Gastroesophageal sphincter (tissue), 4 donors: ENCODE data around the gene NAPSA. TPM values are rescaled to one million over a fixed set of nuclear protein-coding genes. Genes with fewer than 3 reads are reported as not detected.
"Not testable (repeated sequence)": the region's sequence is repeated elsewhere in the genome, so short reads cannot be mapped to it uniquely, and the experiment has no call there.

Experiments used
- ATAC-seq: fragments of 150-250 bp; one replicate; pipeline ENCODE4 v1.9.1; 2016; ENCODE audit warnings: mild to moderate bottlenecking, moderate library complexity
- H3K27ac ChIP-seq, 4 donors: fragments of 200-600 bp; sonication (generic) in 3 of 4; 1 replicate in 3 of 4; 2 replicates in 1 of 4; pipeline ENCODE4 v1.5.1; 2016 to 2019
- H3K27me3 ChIP-seq: fragments of 200-600 bp; sonication (generic); one replicate; pipeline ENCODE4 v1.5.1; 2019
- H3K36me3 ChIP-seq, 2 donors: fragments of 200-600 bp; sonication (generic); one replicate each; pipeline ENCODE4 v1.5.1; 2019; ENCODE audit warnings: control low read depth in 1 of 2
- H3K4me1 ChIP-seq, 3 donors: fragments of 200-600 bp; sonication (generic); 1 replicate in 2 of 3; 2 replicates in 1 of 3; pipeline ENCODE4 v1.5.1; 2016 to 2019; ENCODE audit warnings: control low read depth in 2 of 3
- H3K4me3 ChIP-seq, 2 donors: fragments of 200-600 bp; sonication (generic); one replicate each; pipeline ENCODE4 v1.5.1; 2019; ENCODE audit warnings: mild to moderate bottlenecking in 1 of 2, moderate library complexity in 1 of 2
- H3K9me3 ChIP-seq, 3 donors: fragments of 200-600 bp; sonication (generic); one replicate each; pipeline ENCODE4 v1.5.1; 2017 to 2019; ENCODE audit warnings: control low read depth in 2 of 3
- CTCF ChIP-seq, 4 experiments: fragments of 200-600 bp in 2 of 4; fragments of 450-650 bp in 2 of 4; sonication (generic) in 1 of 4; IDR thresholded peaks; one replicate each; pipeline ENCODE4 v1.5.1; 2017 to 2019; ENCODE audit warnings: antibody characterized with exemption in 4 of 4, mild to moderate bottlenecking in 2 of 4, moderate library complexity in 2 of 4
- EP300 ChIP-seq: sonication (generic); formaldehyde crosslinking; IDR thresholded peaks from one replicate; pipeline ENCODE4 v1.6.1; 2017; ENCODE audit warnings: antibody characterized with exemption, mild to moderate bottlenecking
- POLR2A ChIP-seq, 2 donors: fragments of 450-650 bp; IDR thresholded peaks; one replicate each; pipeline ENCODE4 v1.6.1; 2017; ENCODE audit warnings: antibody characterized with exemption in 2 of 2, mild to moderate bottlenecking in 2 of 2, moderate library complexity in 1 of 2
- POLR2AphosphoS5 ChIP-seq: sonication (generic); formaldehyde crosslinking; IDR thresholded peaks from one replicate; pipeline ENCODE4 v1.6.1; 2017; ENCODE audit warnings: antibody characterized with exemption
- WGBS, 2 donors: methylation state at CpG; one replicate each; pipeline ENCODE4 v1.1.5; 2018; ENCODE audit warnings: low coverage in 1 of 2; 5-methylcytosine and 5-hydroxymethylcytosine counted together
- total RNA-seq, 4 donors: library from RNA; depleted of rRNA; stranded (reverse); fragments of >200 nt; gene quantifications; one replicate each; pipeline ENCODE4 v1.1.0, GENCODE V29; 2016

NAPSA gene
- total RNA-seq, 4 donors from 2014 or later = 1.0 TPM; not detected in 3

DNA sequence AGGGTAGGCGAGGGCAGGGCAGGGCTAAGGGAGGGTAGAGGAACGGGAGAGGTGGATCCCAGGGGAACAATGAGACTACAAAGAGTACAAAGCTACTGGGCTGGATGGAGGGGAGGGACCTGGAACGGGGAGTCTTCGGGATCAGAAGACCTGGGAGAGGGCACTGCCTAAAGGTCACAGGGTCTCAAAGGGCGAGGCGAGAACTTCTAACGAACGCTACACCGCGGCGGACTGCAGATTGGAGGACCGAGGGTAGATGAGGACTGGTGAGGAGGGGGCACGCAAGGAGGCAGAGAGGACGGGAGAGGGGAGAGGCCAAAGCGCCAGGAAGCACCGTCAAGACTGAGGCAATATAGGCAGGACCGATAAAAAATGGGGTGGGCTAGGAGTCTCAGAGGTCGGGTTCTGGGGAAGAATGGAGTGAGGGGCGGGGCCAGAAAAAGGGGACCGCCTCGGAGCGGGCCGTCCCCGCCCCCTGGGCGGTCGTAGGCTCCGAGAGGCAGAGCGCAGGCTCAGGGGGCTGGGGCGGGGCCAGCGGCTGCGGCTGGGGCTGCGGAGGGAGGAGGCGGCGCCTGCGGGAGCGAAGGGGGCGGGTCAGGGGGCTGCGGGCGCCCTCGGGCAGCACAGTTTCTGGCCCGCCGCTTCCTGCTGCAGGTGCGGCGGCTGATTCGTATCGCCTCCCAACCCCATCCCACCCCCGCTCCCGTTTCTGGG is 34.9 kb downstream of the NAPSA start:
- H3K4me1 ChIP-seq = peaks cover 0 to 81% (median 25%) of the 10 kb centered on the region in 3 donors
- 2 to 4% methylated on average over 10 to 32 of the region's 48 CpGs for WGBS, 2 donors
- ATAC-seq = peak; percentile 30

DNA sequence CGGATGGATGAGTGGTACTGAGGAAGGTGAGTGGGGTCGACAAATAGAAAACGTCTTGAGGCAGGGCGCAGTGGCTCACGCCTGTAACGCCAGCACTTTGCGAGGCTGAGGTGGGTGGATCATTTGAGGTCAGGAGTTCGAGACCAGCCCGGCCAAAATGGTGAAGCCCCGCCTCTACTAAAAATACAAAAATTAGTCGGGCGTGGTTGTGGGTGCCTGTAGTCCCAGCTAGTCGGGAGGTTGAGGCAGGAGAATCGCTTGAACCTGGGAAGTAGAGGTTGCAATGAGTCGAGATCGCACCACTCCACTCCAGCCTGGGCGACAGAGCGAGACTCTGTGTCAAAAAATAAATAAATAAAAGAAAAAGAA is 35.5 kb downstream of the NAPSA start:
- 0 to 10% methylated on average over 7 to 18 of the region's 18 CpGs for WGBS, 2 donors
- Histone ChIP-seq H3K4me3 (peak overlapping the region in 1 of 2 donors; percentile 45), H3K4me1 (peaks cover 0 to 84% (median 25%) of the 10 kb centered on the region in 3 donors), H3K27me3 (peaks cover 91% of the 10 kb centered on the region), H3K27ac (peak overlapping the region in 3 of 4 donors; percentile 78 to 90 (median 83))
- not testable (repeated sequence) for H3K36me3 ChIP-seq, H3K9me3 ChIP-seq, ATAC-seq

More for the DNA sequence above, 34.9 kb downstream of the NAPSA start:
- Histone ChIP-seq H3K27ac (peak overlapping the region in 3 of 4 donors; percentile 78 to 83 (median 80)), H3K27me3 (peaks cover 95% of the 10 kb centered on the region), H3K36me3 (no peaks in the 10 kb centered on the region), H3K4me3 (peak overlapping the region; percentile 1 to 45), H3K9me3 (no peaks in the 10 kb centered on the region)
- no peak for TF ChIP-seq POLR2AphosphoS5

GRCh38 chr19:50329146-50329925 is 36.1 kb downstream of the NAPSA start, which contains the start of gene KCNC3:
Gene KCNC3 (minus strand): TSS chr19:50329377. CDS start chr19:50329082, 295 bp downstream.
- Histone ChIP-seq H3K9me3 (no peaks in the 10 kb centered on the region), H3K27ac (peak within 1 kb of the TSS in 3 of 4 donors; percentile 78 to 90 (median 83)), H3K27me3 (peaks cover 85% of the 10 kb centered on the region), H3K4me3 (peak within 1 kb of the TSS in 1 of 2 donors; percentile 49), H3K36me3 (no peaks in the 10 kb centered on the region), H3K4me1 (peaks cover 0 to 82% (median 25%) of the 10 kb centered on the region in 3 donors)
- peak; percentile 20 for TF ChIP-seq POLR2AphosphoS5
- peak in 1 of 2 donors; percentile 10 for TF ChIP-seq POLR2A (IDR thresholded peaks at IDR 0.05)
- no peak for TF ChIP-seq CTCF (IDR thresholded peaks at IDR 0.05)
- no peak for TF ChIP-seq EP300
- WGBS, 2 donors = 1 to 4% methylated on average over 10 to 25 of the region's 43 CpGs
- peak; percentile 91 for ATAC-seq

DNA sequence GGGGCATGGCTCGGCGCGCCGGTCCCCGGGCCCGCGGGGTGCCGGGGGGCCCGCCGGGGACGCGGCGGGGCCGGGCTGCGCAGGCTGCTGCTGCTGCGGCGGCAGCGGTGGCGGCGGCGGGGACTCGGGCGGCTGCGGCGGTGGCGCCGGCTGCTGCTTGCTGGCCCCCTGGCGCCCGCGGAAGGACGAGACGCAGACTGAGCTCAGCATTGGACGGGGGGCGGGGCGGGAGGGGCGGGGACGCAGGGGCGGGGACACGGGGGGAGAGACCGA is 36.6 kb downstream of the NAPSA start:
- H3K27me3 ChIP-seq = peaks cover 80% of the 10 kb centered on the region
- TF ChIP-seq POLR2AphosphoS5 = no peak
- no peak for TF ChIP-seq EP300
- TF ChIP-seq CTCF (IDR thresholded peaks at IDR 0.05) = peak in 2 of 4 experiments; percentile 0 to 29
- TF ChIP-seq POLR2A (IDR thresholded peaks at IDR 0.05) = no peak

GRCh38 chr19:50328224-50328872 is 37.1 kb downstream of the NAPSA start:
- H3K27me3 ChIP-seq = peaks cover 76% of the 10 kb centered on the region

More for the DNA sequence above, 36.6 kb downstream of the NAPSA start:
- ATAC-seq = no peak
- Histone ChIP-seq H3K27ac (peak overlapping the region in 1 of 4 donors; percentile 53), H3K9me3 (no peaks in the 10 kb centered on the region), H3K36me3 (no peaks in the 10 kb centered on the region), H3K4me3 (peak overlapping the region in 1 of 2 donors; percentile 49), H3K4me1 (peaks cover 0 to 76% (median 25%) of the 10 kb centered on the region in 3 donors)
- no CpG with 5 or more reads among the region's 40 CpGs for WGBS, 2 donors

More at GRCh38 chr19:50328224-50328872, 37.1 kb downstream of the NAPSA start:
- Histone ChIP-seq H3K27ac (peak overlapping the region in 2 of 4 donors; percentile 30 to 53), H3K36me3 (no peaks in the 10 kb centered on the region), H3K4me1 (peaks cover 0 to 72% (median 25%) of the 10 kb centered on the region in 3 donors), H3K4me3 (peak overlapping the region in 1 of 2 donors; percentile 49), H3K9me3 (no peaks in the 10 kb centered on the region)
- peak; percentile 0 for ATAC-seq
- no CpG with 5 or more reads among the region's 104 CpGs for WGBS, 2 donors
- TF ChIP-seq EP300 (no peak), POLR2AphosphoS5 (no peak), CTCF (IDR thresholded peaks at IDR 0.05) (peak in 1 of 4 experiments; percentile 6)
